Fibroblast of gingiva (primary cell): ENCODE data around the gene TEX261.
A peak's percentile ranks its signal among the peaks of the same experiment; 100 is the strongest.

ENCODE experiments used
- DNase-seq: peaks from one replicate; pipeline ENCODE4 v3.0.0-alpha.2; 2011; ENCODE audit warnings: low read depth

TEX261 gene

GRCh38 chr2:70981866-70982810 lies 12.5 kb downstream of the TEX261 start:
- no peak for DNase-seq

GRCh38 chr2:70981421-70981820 lies 13.3 kb downstream of the TEX261 start:
- no peak for DNase-seq

GRCh38 chr2:70979626-70980025 lies 15.0 kb downstream of the TEX261 start:
- no peak for DNase-seq

- DNase-seq: no peak
Observed at GRCh38 chr2:70979180-70979488, 15.5 kb downstream of the TEX261 start.

GRCh38 chr2:70978341-70979179 lies 16.1 kb downstream of the TEX261 start, which contains the start of gene ANKRD53:
Gene ANKRD53 (plus strand): TSS chr2:70978630. CDS start chr2:70978646, 16 bp downstream.
- peak; percentile 52 for DNase-seq

GRCh38 chr2:70977605-70978205 lies 17.0 kb downstream of the TEX261 start:
- peak; percentile 92 for DNase-seq

GRCh38 chr2:70975237-70975636 lies 19.4 kb downstream of the TEX261 start:
- DNase-seq: no peak

- DNase-seq: no peak
Observed at GRCh38 chr2:70974592-70974991, 20.1 kb downstream of the TEX261 start.

- no peak for DNase-seq
Observed at GRCh38 chr2:70967189-70967588, 27.5 kb downstream of the TEX261 start.

- no peak for DNase-seq
Observed at GRCh38 chr2:70966681-70967080, 28.0 kb downstream of the TEX261 start.

- DNase-seq: no peak
Observed at GRCh38 chr2:70965506-70965905, 29.2 kb downstream of the TEX261 start.

- DNase-seq: peak; percentile 50
Observed at GRCh38 chr2:70964596-70965386, 29.9 kb downstream of the TEX261 start.

- no peak for DNase-seq
Observed at GRCh38 chr2:70964133-70964532, 30.5 kb downstream of the TEX261 start.

- no peak for DNase-seq
Observed at GRCh38 chr2:70962885-70963878, 31.5 kb downstream of the TEX261 start.

GRCh38 chr2:70962211-70962884 lies 32.3 kb downstream of the TEX261 start:
- no peak for DNase-seq

GRCh38 chr2:70961648-70961994 lies 33.1 kb downstream of the TEX261 start:
- DNase-seq: no peak

- DNase-seq: no peak
Observed at GRCh38 chr2:70960833-70961647, 33.6 kb downstream of the TEX261 start.

- no peak for DNase-seq
Observed at GRCh38 chr2:70959851-70960832, 34.5 kb downstream of the TEX261 start.
